Vagina (tissue), 2 donors: Measurements from ENCODE around the gene LVRN. TPM values are rescaled to one million over a fixed set of nuclear protein-coding genes. Genes with fewer than 3 reads are reported as not detected.

Experiments used
- DNase-seq, 2 donors: peaks; one replicate each; pipeline ENCODE4 v3.0.0-alpha.2; 2017; ENCODE audit errors: extremely low spot score in 2 of 2
- H3K27ac ChIP-seq: fragments of 200-600 bp; sonication (generic); one replicate; pipeline ENCODE4 v1.5.1; 2019
- H3K27me3 ChIP-seq: fragments of 200-600 bp; sonication (generic); one replicate; pipeline ENCODE4 v1.5.1; 2019
- H3K36me3 ChIP-seq, 2 donors: fragments of 200-600 bp; sonication (generic); one replicate each; pipeline ENCODE4 v1.5.1; 2017 to 2019
- H3K4me1 ChIP-seq: fragments of 200-600 bp; sonication (generic); one replicate; pipeline ENCODE4 v1.5.1; 2019
- H3K4me3 ChIP-seq, 2 donors: fragments of 200-600 bp; sonication (generic); 1 replicate in 1 of 2; 2 replicates in 1 of 2; pipeline ENCODE4 v1.5.1; 2016 to 2019
- H3K9me3 ChIP-seq: fragments of 200-600 bp; sonication (generic); one replicate; pipeline ENCODE4 v1.5.1; 2019
- CTCF ChIP-seq, 3 experiments: fragments of 450-650 bp in 2 of 3; fragments of 200-600 bp in 1 of 3; sonication (generic) in 1 of 3; IDR thresholded peaks; one replicate each; pipeline ENCODE4 v1.5.1; 2017 to 2019; ENCODE audit warnings: antibody characterized with exemption in 3 of 3, mild to moderate bottlenecking in 2 of 3, moderate library complexity in 2 of 3
- POLR2A ChIP-seq, 2 donors: fragments of 450-650 bp; IDR thresholded peaks; one replicate each; pipeline ENCODE4 v1.6.1; 2017; ENCODE audit warnings: antibody characterized with exemption in 2 of 2, mild to moderate bottlenecking in 2 of 2, moderate library complexity in 2 of 2
- POLR2AphosphoS5 ChIP-seq, 2 donors: sonication (generic); formaldehyde crosslinking; IDR thresholded peaks; one replicate each; pipeline ENCODE4 v1.9.0; 2017; ENCODE audit warnings: antibody characterized with exemption in 2 of 2, mild to moderate bottlenecking in 2 of 2, low read depth in 1 of 2; ENCODE audit not compliant: insufficient read depth in 1 of 2
- intact Hi-C: fragments of 100-400 bp; cut with DNase I; formaldehyde crosslinking; loops from one replicate; pipeline ENCODE4 v1.15.1; 2023
- total RNA-seq: library from RNA; depleted of rRNA; stranded (reverse); fragments of >200 nt; gene quantifications from one replicate; pipeline ENCODE4 v1.2.3, GENCODE V29; 2016

LVRN gene
- total RNA-seq, 1 donor from 2014 or later: 1.7 TPM

- no peaks in the 10 kb centered on the region for H3K27me3 ChIP-seq
- no peaks in the 10 kb centered on the region for H3K36me3 ChIP-seq
- no peak for DNase-seq
- H3K4me1 ChIP-seq: no peaks in the 10 kb centered on the region
- intact Hi-C loops: no loop called here
- H3K27ac ChIP-seq: no peak overlapping the region
- H3K4me3 ChIP-seq: no peak overlapping the region
- no peak for TF ChIP-seq POLR2A (IDR thresholded peaks at IDR 0.05)
- TF ChIP-seq POLR2AphosphoS5 (IDR thresholded peaks at IDR 0.05; ENCODE audit: insufficient read depth in 1 of 2, low read depth in 1 of 2): no peak
- TF ChIP-seq CTCF (IDR thresholded peaks at IDR 0.05): no peak
- H3K9me3 ChIP-seq: no peaks in the 10 kb centered on the region
Observed at GRCh38 chr5:116046261-116046660, 84.0 kb downstream of the LVRN start.

GRCh38 chr5:116046823-116047222 lies 84.5 kb downstream of the LVRN start:
- TF ChIP-seq CTCF (IDR thresholded peaks at IDR 0.05) (no peak), POLR2A (IDR thresholded peaks at IDR 0.05) (no peak), POLR2AphosphoS5 (IDR thresholded peaks at IDR 0.05; ENCODE audit: insufficient read depth in 1 of 2, low read depth in 1 of 2) (no peak)
- Histone ChIP-seq H3K9me3 (no peaks in the 10 kb centered on the region), H3K36me3 (no peaks in the 10 kb centered on the region), H3K27ac (no peak overlapping the region), H3K4me3 (no peak overlapping the region), H3K4me1 (no peaks in the 10 kb centered on the region), H3K27me3 (no peaks in the 10 kb centered on the region)
- intact Hi-C loops: no loop called here
- DNase-seq: no peak

- intact Hi-C loops: no loop called here
- Histone ChIP-seq H3K9me3 (no peaks in the 10 kb centered on the region), H3K4me3 (no peak overlapping the region), H3K27me3 (no peaks in the 10 kb centered on the region), H3K4me1 (no peaks in the 10 kb centered on the region), H3K36me3 (no peaks in the 10 kb centered on the region), H3K27ac (no peak overlapping the region)
- no peak for DNase-seq
- TF ChIP-seq POLR2AphosphoS5 (IDR thresholded peaks at IDR 0.05; ENCODE audit: insufficient read depth in 1 of 2, low read depth in 1 of 2): no peak
- no peak for TF ChIP-seq POLR2A (IDR thresholded peaks at IDR 0.05)
- no peak for TF ChIP-seq CTCF (IDR thresholded peaks at IDR 0.05)
Observed at GRCh38 chr5:116058346-116058936, 96.2 kb downstream of the LVRN start.

GRCh38 chr5:116062352-116062751 lies 100.1 kb downstream of the LVRN start:
- H3K27ac ChIP-seq: no peak overlapping the region
- H3K4me3 ChIP-seq: no peak overlapping the region
- no peaks in the 10 kb centered on the region for H3K9me3 ChIP-seq
- no peaks in the 10 kb centered on the region for H3K36me3 ChIP-seq
- no peaks in the 10 kb centered on the region for H3K4me1 ChIP-seq
- H3K27me3 ChIP-seq: no peaks in the 10 kb centered on the region
- no peak for TF ChIP-seq POLR2A (IDR thresholded peaks at IDR 0.05)
- TF ChIP-seq CTCF (IDR thresholded peaks at IDR 0.05): no peak
- no peak for TF ChIP-seq POLR2AphosphoS5 (IDR thresholded peaks at IDR 0.05; ENCODE audit: insufficient read depth in 1 of 2, low read depth in 1 of 2)
- intact Hi-C loops: no loop called here
- no peak for DNase-seq

GRCh38 chr5:116063950-116064349 lies 101.7 kb downstream of the LVRN start:
- Histone ChIP-seq H3K4me1 (no peaks in the 10 kb centered on the region), H3K27ac (no peak overlapping the region), H3K4me3 (no peak overlapping the region), H3K9me3 (no peaks in the 10 kb centered on the region), H3K36me3 (no peaks in the 10 kb centered on the region), H3K27me3 (no peaks in the 10 kb centered on the region)
- TF ChIP-seq POLR2AphosphoS5 (IDR thresholded peaks at IDR 0.05; ENCODE audit: insufficient read depth in 1 of 2, low read depth in 1 of 2) (no peak), CTCF (IDR thresholded peaks at IDR 0.05) (no peak), POLR2A (IDR thresholded peaks at IDR 0.05) (no peak)
- DNase-seq: no peak
- intact Hi-C loops: no loop called here
